ENCODE results near the gene FES.

FES gene

DNA sequence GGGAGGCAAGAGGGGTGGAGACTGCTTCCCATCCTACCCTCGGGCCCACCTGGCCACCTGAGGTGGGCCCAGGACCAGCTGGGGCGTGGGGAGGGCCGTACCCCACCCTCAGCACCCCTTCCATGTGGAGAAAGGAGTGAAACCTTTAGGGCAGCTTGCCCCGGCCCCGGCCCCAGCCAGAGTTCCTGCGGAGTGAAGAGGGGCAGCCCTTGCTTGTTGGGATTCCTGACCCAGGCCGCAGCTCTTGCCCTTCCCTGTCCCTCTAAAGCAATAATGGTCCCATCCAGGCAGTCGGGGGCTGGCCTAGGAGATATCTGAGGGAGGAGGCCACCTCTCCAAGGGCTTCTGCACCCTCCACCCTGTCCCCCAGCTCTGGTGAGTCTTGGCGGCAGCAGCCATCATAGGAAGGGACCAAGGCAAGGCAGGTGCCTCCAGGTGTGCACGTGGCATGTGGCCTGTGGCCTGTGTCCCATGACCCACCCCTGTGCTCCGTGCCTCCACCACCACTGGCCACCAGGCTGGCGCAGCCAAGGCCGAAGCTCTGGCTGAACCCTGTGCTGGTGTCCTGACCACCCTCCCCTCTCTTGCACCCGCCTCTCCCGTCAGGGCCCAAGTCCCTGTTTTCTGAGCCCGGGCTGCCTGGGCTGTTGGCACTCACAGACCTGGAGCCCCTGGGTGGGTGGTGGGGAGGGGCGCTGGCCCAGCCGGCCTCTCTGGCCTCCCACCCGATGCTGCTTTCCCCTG, 2.2 kb upstream of the FES start:
- no peak for TF ChIP-seq CTCF (IDR thresholded peaks at IDR 0.05; ENCODE audit: low read depth, low read length)
- DNase-seq (ENCODE audit: extremely low read depth, low read depth): no peak

- TF ChIP-seq CTCF (IDR thresholded peaks at IDR 0.05; ENCODE audit: low read depth, low read length): no peak
- no peak for DNase-seq (ENCODE audit: extremely low read depth, low read depth)
Observed at GRCh38 chr15:90882781-90883525, 1.4 kb upstream of the FES start.

- DNase-seq (ENCODE audit: extremely low read depth, low read depth): no peak
- TF ChIP-seq CTCF (IDR thresholded peaks at IDR 0.05; ENCODE audit: low read depth, low read length): no peak
Observed at GRCh38 chr15:90883526-90883975, 753 bp upstream of the FES start.

DNA sequence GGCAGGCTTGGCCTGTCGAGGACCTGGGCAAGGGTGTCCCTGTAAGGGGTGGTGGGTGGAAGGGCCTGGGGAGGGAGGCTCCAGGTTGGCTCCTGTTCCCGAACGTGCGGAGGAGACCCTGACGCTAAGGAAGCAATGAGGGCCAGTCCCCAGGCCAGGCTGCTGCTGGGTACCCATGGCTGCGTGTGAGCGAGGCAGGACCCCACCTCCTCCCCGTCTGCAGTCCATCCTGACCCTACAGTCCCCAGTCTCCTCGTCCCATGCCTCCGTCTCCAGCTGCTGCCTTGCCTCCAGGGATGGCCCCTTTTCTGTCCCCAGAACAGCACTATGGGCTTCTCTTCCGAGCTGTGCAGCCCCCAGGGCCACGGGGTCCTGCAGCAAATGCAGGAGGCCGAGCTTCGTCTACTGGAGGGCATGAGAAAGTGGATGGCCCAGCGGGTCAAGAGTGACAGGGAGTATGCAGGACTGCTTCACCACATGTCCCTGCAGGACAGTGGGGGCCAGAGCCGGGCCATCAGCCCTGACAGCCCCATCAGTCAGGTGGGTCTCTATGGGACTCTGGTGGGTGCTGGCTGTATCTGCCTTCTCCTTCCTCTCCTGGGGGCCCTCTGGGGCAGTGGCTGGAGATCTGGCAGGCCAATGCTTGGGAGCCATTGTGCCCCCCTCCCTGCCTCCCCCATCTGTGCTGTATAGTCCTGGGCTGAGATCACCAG, 571 bp downstream of the FES start:
- DNase-seq (ENCODE audit: extremely low read depth, low read depth): no peak
- no peak for TF ChIP-seq CTCF (IDR thresholded peaks at IDR 0.05; ENCODE audit: low read depth, low read length)

DNA sequence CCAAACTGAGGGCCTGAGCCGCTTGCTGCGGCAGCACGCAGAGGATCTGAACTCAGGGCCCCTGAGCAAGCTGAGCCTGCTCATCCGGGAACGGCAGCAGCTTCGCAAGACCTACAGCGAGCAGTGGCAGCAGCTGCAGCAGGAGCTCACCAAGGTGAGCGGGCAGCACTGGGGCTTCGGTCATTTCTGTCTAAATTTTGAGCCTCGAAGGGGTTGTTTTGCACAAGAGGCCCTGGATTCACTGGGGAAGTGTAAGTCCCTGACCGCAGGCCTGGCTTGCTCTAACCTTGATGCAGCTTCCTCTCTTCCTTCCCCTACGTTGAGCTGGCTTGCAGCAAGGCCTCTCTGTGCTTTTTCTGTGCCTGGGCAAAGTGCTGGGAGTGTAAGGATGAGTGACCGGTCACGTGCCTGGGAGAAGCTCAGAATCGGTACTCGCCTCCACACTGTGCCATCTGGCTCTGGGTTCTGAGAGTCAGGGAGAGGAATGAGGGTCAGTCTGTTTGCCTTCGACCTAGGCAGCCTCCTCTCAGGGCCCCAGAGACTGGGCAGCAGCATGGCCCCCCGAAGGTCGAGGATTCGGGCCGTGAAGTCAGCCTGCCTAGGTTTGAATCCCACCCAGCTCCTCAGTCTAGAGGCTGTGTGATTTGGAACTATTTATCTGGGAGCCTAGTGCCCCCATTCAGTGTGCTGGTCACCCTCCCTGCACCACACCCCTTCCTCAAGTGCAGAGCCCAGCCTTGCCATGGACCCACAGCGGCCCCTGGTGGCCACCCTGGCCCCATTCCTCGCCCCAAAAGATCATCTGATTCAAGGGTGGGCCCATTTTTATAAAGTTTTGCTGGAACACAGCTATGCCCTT, 1.4 kb downstream of the FES start:
- no peak for DNase-seq (ENCODE audit: extremely low read depth, low read depth)
- TF ChIP-seq CTCF (IDR thresholded peaks at IDR 0.05; ENCODE audit: low read depth, low read length): peak; percentile 98

GRCh38 chr15:90886291-90886614, 1.9 kb downstream of the FES start:
- TF ChIP-seq CTCF (IDR thresholded peaks at IDR 0.05; ENCODE audit: low read depth, low read length): no peak
- no peak for DNase-seq (ENCODE audit: extremely low read depth, low read depth)
